ENCODE measurements around the gene ARHGAP32.

GRCh38 chr11:129222158-129222557 is 30.0 kb upstream of the ARHGAP32 start:
- TF ChIP-seq CTCF (IDR thresholded peaks at IDR 0.05) (no peak), POLR2A (IDR thresholded peaks at IDR 0.05) (no peak)

All from thyroid gland (tissue), 4 donors.